Activated T-cell treated with anti-CD3 and anti-CD28 coated beads for 1 hour (primary cell): Measurements from ENCODE around the gene MBOAT1.
"Not testable (repeated sequence)": the region's sequence is repeated elsewhere in the genome, so short reads cannot be mapped to it uniquely, and the experiment has no call there.

Experiments
- DNase-seq: peaks from one replicate; pipeline ENCODE4 v3.0.0-alpha.2; 2020; ENCODE audit warnings: low read depth

MBOAT1 gene

GRCh38 chr6:20212392-20213111, at the start of gene MBOAT1:
MBOAT1 (minus strand) TSS chr6:20212469; CDS start chr6:20212234, 235 bp downstream.
- peak; percentile 33 for DNase-seq

DNA sequence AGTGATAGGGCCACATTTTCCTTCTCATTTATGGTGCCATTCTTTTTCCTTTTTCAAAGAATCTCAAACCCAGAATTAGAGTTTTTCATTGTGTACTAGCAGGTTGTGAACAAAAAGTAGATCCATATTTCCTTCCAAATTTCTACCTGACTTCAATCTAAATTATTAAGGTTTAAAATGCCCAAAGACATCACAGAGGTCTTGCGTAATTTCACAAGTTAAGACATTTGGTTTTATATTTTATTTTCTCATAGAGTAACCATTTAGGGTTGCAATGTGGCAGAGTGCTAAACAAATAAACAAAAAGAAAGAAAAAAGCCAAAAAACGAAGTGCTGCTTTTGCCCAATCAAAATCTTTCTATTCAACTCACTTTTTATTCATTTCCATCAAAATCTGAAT, 49.4 kb upstream of the MBOAT1 start:
- DNase-seq = no peak

DNA sequence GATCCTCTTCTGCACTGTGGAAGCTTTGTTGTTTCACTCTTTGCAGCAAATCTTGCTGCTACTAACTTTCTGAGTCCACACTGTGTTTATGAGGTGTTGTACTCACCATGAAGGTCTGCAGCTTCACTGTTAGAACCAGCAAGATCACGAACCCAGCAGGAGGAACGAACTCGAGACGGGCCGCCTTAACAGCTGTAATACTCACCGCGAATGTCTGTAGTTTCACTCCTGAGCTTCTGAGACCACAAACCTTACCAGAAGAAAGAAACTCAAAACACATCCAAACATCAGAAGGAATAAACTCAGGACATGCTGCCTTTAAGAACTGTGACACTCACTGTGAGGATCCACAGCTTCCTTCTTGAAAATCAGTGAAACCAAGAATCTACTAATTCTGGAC, 48.1 kb upstream of the MBOAT1 start:
- DNase-seq = no peak

DNA sequence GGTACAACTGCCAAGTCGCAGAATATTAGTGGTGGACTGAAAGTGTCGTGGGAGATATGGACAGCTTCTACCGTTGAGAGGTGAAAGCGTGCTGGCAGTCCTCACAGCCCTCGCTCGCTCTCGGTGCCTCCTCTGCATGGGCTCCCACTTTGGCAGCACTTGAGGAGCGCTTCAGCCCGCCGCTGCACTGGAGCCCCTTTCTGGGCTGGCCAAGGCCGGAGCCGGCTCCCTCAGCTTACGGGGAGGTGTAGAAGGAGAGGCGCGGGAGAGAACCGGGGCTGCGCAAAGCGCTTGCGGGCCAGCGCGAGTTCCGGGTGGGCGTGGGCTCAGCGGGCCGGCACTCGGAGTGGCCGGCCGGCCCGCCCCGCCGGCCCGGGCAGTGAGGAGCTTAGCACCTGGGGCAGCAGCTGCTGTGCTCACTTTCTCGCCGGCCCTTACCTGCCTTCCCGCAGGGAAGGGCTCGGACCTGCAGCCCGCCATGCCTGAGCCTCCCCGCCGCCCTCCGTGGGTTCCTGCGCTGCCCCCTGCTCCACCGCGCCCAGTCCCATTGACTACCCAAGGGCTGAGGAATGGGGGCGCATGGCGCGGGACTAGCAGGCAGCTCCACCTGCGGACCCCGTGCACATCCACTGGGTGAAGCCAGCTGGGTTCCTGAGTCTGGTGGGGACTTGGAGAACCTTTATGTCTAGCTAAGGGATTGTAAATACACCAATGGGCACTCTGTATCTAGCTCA, 47.2 kb upstream of the MBOAT1 start:
- DNase-seq = no peak

GRCh38 chr6:20255428-20255827, 43.2 kb upstream of the MBOAT1 start:
- DNase-seq = no peak

- DNase-seq = no peak
Observed at GRCh38 chr6:20254295-20254694, 42.0 kb upstream of the MBOAT1 start.

DNA sequence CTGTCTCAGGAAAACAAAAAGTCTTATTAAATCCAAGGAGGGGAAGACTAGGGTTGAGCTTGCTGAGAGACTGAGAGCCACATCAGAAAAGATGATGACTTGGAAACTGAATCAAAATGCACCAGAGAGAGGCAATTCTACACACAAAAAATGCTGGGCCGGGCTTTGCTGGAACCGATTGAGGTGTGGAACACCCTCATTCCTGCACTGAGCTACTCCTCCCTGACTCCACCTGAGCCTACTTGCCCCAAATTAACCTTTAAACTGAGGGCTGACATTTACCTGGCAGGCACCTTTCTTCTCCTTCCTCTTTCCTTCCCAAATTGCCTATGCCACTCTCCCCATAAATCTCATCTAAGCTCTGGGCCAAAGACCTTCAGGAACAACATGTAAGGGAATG, 40.8 kb upstream of the MBOAT1 start:
- DNase-seq = no peak

DNA sequence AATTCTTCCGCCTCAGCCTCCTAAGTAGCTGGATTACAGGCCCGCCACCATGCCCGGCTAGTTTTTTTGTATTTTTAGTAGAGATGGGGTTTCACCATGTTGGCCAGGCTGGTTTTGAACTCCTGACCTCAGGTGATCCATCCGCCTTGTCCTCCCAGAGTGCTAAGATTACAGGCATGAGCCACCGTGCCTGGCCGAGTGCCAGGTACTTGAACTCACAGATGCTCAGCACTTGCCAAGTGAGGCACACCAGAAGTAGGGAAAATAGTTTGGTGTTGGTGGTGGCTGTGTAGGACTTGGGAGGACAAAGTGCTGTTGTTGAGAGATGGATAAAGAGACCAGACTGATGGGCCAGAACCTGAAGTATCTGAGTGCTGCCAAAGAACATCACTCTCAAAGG, 40.0 kb upstream of the MBOAT1 start:
- no peak for DNase-seq

- no peak for DNase-seq
Observed at GRCh38 chr6:20251525-20251924, 39.3 kb upstream of the MBOAT1 start.

DNA sequence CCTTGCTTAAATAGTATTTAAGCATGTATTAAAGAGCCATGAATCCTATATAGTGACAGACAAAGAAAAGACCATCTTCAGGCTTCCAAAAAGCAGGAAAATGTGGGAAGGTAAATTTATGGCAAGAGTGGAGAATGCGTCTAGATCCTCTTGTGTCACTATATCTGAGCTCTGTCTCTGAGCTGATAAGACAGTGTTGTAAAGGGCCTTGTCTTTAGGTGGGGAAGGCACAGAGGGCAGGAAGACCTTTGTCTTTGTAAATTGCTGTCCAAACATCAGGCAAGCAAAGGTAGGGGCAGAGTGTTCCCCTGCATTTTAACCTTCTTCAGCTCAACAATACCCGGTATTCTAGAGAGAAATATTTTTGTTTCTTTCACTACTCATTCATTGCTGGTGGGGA, 33.9 kb upstream of the MBOAT1 start:
- no peak for DNase-seq

- DNase-seq = not testable (repeated sequence)
Observed at GRCh38 chr6:20244807-20245681, 32.8 kb upstream of the MBOAT1 start.

DNA sequence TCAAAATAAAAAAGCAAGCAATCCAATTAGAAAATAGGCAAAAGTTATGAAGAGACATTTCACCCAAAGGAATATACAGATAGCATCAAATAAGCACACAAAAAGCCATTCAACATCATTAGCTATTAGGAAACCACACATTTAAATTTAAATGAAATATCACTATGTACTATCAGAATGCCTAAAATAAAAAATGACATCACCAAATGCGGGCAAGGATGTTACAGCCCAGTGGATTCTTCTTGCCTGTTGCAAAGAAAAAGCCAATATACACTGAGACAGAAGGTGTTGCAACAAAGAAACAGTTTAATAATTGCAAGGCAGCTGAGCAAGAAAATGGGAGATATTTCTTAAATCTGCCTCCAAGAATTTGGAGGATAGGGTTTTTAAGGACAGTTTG, 31.0 kb upstream of the MBOAT1 start:
- no peak for DNase-seq

- no peak for DNase-seq
Observed at GRCh38 chr6:20242397-20242796, 30.1 kb upstream of the MBOAT1 start.

DNA sequence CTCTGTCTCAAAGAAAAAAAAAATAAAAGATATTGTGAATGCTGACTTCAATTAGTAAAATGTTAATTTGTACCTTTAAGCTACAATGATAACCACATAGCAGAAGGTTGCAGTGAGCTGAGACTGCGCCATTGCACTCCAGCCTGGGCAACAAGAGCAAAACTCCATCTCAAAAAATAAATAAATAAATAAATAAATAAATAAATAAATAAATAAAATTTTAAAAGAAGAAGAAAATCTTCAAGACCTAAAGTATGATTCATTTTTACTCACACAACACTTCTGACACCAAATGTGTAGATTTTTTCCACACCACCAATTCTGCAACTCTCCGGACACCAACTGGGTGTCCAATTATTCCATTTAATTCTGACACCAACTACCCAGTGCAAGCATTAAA, 28.8 kb upstream of the MBOAT1 start:
- DNase-seq = no peak

DNA sequence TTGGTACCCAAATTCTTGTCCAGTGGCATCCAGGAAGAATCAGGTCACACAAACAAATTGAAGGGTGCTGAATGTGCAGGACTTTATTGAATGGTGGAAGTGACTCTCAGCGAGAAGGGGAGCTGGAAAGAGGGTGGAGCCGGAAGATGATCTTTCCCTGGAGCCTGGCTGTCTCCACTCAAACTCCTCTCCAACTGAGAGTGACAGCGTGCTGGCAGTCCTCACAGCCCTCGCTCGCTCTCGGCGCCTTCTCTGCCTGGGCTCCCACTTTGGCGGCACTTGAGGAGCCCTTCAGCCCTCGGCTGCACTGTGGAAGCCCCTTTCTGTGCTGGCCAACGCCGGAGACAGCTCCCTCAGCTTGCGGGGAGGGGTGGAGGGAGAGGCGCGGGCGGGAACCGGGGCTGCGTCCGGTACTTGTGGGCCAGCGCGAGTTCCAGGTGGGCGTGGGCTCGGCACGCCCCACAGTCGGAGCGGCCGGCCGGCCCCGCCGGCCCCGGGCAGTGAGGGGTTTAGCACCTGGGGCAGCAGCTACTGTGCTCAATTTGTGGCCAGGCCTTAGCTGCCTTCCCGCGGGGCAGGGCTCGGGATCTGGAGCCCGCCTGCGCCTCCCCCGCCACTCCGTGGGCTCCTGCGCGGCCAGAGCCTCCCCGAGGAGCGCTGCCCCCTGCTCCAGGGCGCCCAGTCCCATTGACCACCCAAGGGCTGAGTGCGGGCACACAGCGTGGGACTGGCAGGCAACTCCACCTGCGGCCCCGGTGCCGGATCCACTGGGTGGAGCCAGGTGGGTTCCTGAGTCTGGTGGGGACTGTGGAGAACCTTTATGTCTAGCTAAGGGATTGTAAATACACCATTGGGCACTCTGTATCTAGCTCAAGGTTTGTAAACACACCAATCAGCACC, 26.7 kb upstream of the MBOAT1 start:
- no peak for DNase-seq

- no peak for DNase-seq
Observed at GRCh38 chr6:20237677-20238460, 25.6 kb upstream of the MBOAT1 start.

DNA sequence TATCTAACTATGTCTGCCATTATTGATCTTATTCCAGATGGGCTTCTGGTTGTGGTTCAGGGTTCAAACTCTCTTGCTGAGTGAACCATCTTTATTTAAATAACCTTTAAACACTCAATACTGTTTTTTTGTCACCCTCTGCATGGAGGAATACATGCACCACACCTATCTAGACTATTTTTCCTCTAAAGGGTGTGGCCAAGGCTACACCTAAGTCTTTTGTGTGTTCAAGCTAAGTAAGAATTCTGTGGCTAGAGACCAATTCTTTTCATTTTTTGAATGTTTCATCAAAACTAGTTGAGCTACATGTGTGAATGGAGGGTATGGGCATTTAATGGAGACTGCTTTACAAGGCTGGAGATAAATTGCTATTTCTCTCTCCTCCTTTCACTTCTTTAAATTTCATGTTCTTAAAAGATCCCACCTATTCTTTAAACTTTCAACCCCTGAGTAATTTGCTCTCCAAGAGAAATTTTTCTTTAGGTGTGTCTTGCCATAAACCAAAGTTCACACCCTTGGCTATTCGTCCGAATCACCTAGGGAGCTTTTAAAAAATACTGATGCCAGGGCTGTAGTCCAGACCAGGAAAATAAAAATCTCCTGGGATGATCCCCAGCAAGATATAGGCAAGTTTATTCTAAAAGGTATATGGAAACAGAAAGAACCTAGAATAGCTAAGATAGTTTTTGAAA, 24.8 kb upstream of the MBOAT1 start:
- no peak for DNase-seq

GRCh38 chr6:20236344-20236743, 24.1 kb upstream of the MBOAT1 start:
- no peak for DNase-seq

- DNase-seq = no peak
Observed at GRCh38 chr6:20235041-20235440, 22.8 kb upstream of the MBOAT1 start.

DNA sequence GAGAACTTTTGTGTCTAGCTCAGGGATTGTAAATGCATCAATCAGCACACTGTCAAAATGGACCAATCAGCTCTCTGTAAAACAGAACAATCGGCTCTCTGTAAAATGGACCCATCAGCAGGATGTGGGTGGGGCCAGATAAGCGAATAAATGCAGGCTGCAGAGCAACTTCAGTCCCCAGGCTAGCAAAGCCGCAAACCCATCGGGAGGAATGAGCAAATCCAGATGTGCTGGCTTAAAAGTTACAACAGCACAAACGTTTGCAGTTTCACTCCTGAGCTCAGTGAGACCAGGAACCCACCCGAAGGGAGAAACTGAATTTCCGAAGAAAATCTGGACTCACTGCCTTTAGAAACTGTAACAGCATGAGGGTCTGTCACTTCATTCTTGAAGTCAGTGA, 21.9 kb upstream of the MBOAT1 start:
- no peak for DNase-seq
